Pancreas (tissue), 10 donors: ENCODE data around the gene CSMD2. TPM values are rescaled to one million over a fixed set of nuclear protein-coding genes. Genes with fewer than 3 reads are reported as not detected.

Experiments used
- ATAC-seq, 4 donors: fragments of 200-7000 bp; cut with Tn5 transposase; one replicate each; pipeline versions ENCODE4 v1.8.0 to v1.9.1; 2020; ENCODE audit warnings: mild to moderate bottlenecking in 4 of 4, moderate library complexity in 4 of 4
- DNase-seq, 6 donors: peaks; one replicate each; pipeline ENCODE4 v3.0.0-alpha.2; 2020
- FAIRE-seq: peaks from 2 replicates; lab custom pipeline; 2012; peaks lifted over from hg19 to GRCh38; lab: Jason Lieb, UNC
- H3K27ac ChIP-seq, 4 donors: fragments of 200-600 bp; sonication (generic); 1 replicate in 3 of 4; 2 replicates in 1 of 4; pipeline versions ENCODE4 v1.5.0 to v1.8.0; 2020
- H3K27me3 ChIP-seq, 4 donors: fragments of 200-600 bp; one replicate each; pipeline ENCODE4 v1.8.0; 2021
- H3K36me3 ChIP-seq, 3 donors: fragments of 200-600 bp; sonication (generic) in 1 of 3; one replicate each; pipeline versions ENCODE4 v1.5.0 to v1.8.0; 2020 to 2021
- H3K4me1 ChIP-seq, 3 donors: fragments of 200-600 bp; one replicate each; pipeline ENCODE4 v1.8.0; 2021
- H3K4me3 ChIP-seq, 4 donors: fragments of 200-600 bp; sonication (generic) in 2 of 4; one replicate each; pipeline versions ENCODE4 v1.5.0 to v1.8.0; 2020 to 2021
- H3K9me3 ChIP-seq, 4 donors: fragments of 200-600 bp; one replicate each; pipeline ENCODE4 v1.8.0; 2021
- WGBS, 2 donors: extraction: QIAGEN DNeasy Blood & Tissue Kit; methylation state at CpG; one replicate each; pipeline ENCODE4 v1.1.7; 2013; 5-methylcytosine and 5-hydroxymethylcytosine counted together
- intact Hi-C, 3 donors: fragments of 100-400 bp; cut with DNase I; formaldehyde crosslinking; loops; one replicate each; pipeline versions ENCODE4 v1.11.1 to v1.14.2; 2022
- polyA plus RNA-seq, 2 donors: library from polyadenylated mRNA; stranded (reverse); fragments of 200-250 nt; gene quantifications; one replicate each; pipeline ENCODE4 v1.2.3, GENCODE V29; 2013
- total RNA-seq, 6 donors: library from RNA; stranded (reverse); fragmentation: NEBNext Ultra II Directional in 4 of 6; extraction: Animal tissue kit (Norgen Biotek cat#: 25700) in 4 of 6; gene quantifications; one replicate each; pipeline versions ENCODE4 v1.2.1 to v1.2.4, GENCODE V29; 2021 to 2023
- TF ChIP-seq, protein P1 (sequence below), 4 donors: fragments of 200-600 bp; sonication (generic) in 3 of 4; IDR thresholded peaks; one replicate each; pipeline versions ENCODE4 v1.5.0 to v1.8.0; 2021; ENCODE audit warnings: antibody characterized with exemption in 4 of 4
- donor health status: healthy with polysubstance abuse.
- donor health status: DM: no; HTN: no; CAD: no; lungs with moderate emphysema.
- donor health status: DM: no; HTN: no; CAD: no.
- donor health status: control.
- donor health status: control.
- donor health status: Bipolar disorder and iron deficiency.
- donor health status: DM: yes; HTN: yes; CAD: no.
- donor health status: DM: no; HTN: no; CAD: no.
- donor health status: DM: no; HTN: no; CAD: no.
- donor health status: DM: yes; HTN: yes; CAD: no.

The CSMD2 gene
- total and polyA plus RNA-seq, 8 donors: 0.04 to 2.0 (median 0.36) TPM

DNA sequence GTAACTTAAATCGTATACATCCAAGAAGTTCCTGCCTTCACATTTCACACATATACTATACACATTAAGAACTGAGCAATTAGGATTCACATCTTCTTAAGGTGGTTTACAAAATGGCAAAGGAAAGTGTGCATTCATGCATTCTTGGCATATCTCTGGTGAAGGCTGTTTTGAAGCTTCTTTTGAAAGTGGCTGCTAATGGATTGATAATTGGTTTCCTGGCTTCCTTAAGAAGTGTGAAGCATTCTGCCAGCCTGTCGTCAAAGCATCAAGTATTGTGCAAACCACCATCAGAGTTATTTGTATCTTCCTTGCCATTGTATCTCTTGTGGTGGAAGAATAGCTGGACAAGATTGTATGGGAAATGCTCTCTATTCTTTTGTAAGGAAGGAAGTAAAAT is 396.2 kb downstream of the CSMD2 start:
- Histone ChIP-seq H3K9me3 (no peaks in the 10 kb centered on the region), H3K4me1 (no peaks in the 10 kb centered on the region), H3K27ac (no peak overlapping the region), H3K36me3 (no peaks in the 10 kb centered on the region), H3K4me3 (no peak overlapping the region), H3K27me3 (no peaks in the 10 kb centered on the region)
- no peak for DNase-seq
- FAIRE-seq: no peak
- 41 to 55% methylated on average over 2 of the region's 2 CpGs for WGBS, 2 donors
- intact Hi-C loops: no loop called here
- no peak for ATAC-seq
- TF ChIP-seq, protein P1, sequence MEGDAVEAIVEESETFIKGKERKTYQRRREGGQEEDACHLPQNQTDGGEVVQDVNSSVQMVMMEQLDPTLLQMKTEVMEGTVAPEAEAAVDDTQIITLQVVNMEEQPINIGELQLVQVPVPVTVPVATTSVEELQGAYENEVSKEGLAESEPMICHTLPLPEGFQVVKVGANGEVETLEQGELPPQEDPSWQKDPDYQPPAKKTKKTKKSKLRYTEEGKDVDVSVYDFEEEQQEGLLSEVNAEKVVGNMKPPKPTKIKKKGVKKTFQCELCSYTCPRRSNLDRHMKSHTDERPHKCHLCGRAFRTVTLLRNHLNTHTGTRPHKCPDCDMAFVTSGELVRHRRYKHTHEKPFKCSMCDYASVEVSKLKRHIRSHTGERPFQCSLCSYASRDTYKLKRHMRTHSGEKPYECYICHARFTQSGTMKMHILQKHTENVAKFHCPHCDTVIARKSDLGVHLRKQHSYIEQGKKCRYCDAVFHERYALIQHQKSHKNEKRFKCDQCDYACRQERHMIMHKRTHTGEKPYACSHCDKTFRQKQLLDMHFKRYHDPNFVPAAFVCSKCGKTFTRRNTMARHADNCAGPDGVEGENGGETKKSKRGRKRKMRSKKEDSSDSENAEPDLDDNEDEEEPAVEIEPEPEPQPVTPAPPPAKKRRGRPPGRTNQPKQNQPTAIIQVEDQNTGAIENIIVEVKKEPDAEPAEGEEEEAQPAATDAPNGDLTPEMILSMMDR (IDR thresholded peaks at IDR 0.05): no peak

DNA sequence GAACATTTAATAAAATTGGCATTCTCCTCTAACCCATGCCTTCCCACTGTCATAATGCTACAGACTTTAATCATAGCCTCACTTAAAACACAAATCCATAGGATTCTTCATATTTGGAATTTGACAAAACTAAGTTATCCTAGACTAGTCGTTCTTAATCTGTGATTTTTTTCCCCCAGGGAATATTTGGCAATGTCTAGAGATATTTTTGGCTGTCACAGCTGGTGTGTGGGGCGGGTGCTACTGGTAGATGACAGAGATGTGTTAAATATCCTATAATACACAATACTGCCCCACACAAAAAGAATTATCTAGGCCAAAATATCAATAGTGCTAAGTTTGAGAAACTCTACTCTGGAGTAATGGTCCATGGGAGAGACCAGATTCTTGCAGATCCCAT is 396.9 kb downstream of the CSMD2 start:
- DNase-seq (no peak), ATAC-seq (no peak), FAIRE-seq (no peak)
- TF ChIP-seq, protein P1 (IDR thresholded peaks at IDR 0.05): no peak
- no peaks in the 10 kb centered on the region for H3K4me1 ChIP-seq
- no peaks in the 10 kb centered on the region for H3K27me3 ChIP-seq
- no peaks in the 10 kb centered on the region for H3K9me3 ChIP-seq
- 40% methylated on average over 2 of the region's 2 CpGs for WGBS, 2 donors
- intact Hi-C loops: no loop called here
- no peak overlapping the region for H3K27ac ChIP-seq
- no peak overlapping the region for H3K4me3 ChIP-seq
- no peaks in the 10 kb centered on the region for H3K36me3 ChIP-seq

DNA sequence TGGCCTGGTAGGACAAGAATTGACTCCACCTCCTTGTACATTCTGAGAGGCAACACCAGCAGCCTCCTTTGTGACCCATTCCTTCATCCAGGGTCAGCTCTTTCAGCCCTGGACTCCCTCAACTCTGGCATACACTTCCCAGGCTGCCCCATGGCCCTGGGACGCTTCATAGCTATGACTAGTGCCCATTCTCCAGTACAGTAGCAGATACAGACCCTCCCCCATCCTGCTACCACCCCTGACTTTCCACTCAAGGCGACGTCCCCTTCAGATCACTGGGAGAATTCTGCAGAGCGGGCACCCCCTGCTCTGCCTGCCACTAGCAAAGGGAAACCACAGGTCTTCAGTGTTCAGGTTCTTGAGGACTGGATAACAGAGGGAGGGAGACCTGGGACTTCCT is 400.9 kb downstream of the CSMD2 start:
- Histone ChIP-seq H3K27me3 (no peaks in the 10 kb centered on the region), H3K36me3 (no peaks in the 10 kb centered on the region), H3K4me1 (no peaks in the 10 kb centered on the region), H3K4me3 (no peak overlapping the region), H3K27ac (no peak overlapping the region), H3K9me3 (no peaks in the 10 kb centered on the region)
- DNase-seq (no peak), ATAC-seq (no peak), FAIRE-seq (no peak)
- TF ChIP-seq, protein P1 (IDR thresholded peaks at IDR 0.05): no peak
- WGBS, 2 donors: 65 to 82% methylated on average over 4 of the region's 4 CpGs
- intact Hi-C loops: no loop called here

DNA sequence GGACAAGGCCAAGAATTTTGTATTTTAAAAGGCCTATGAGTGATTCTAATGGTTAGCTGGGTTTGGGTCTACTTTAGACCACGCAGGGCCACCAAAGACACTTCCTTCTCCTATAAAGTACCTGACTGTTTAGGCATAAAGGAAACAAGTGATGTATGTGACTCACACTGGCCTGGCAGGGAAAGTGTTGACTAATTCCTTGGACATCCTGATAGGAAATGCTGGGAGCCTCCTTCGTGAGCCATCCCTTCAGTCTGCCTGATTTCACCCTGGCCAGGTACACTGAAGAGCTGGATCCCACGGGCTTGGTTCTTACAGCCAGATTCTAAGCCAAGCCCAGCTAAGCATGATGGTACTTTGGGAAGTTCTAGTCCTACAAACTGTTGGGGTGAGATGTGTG is 401.6 kb downstream of the CSMD2 start:
- ATAC-seq: peak in 1 of 4 donors; percentile 32
- no peaks in the 10 kb centered on the region for H3K9me3 ChIP-seq
- WGBS, 2 donors: 77 to 88% methylated on average over 3 of the region's 3 CpGs
- TF ChIP-seq, protein P1 (IDR thresholded peaks at IDR 0.05): no peak
- FAIRE-seq: no peak
- no peaks in the 10 kb centered on the region for H3K36me3 ChIP-seq
- H3K4me1 ChIP-seq: no peaks in the 10 kb centered on the region
- no peak for DNase-seq
- intact Hi-C loops: no loop called here
- H3K27ac ChIP-seq: no peak overlapping the region
- H3K4me3 ChIP-seq: no peak overlapping the region
- H3K27me3 ChIP-seq: no peaks in the 10 kb centered on the region

DNA sequence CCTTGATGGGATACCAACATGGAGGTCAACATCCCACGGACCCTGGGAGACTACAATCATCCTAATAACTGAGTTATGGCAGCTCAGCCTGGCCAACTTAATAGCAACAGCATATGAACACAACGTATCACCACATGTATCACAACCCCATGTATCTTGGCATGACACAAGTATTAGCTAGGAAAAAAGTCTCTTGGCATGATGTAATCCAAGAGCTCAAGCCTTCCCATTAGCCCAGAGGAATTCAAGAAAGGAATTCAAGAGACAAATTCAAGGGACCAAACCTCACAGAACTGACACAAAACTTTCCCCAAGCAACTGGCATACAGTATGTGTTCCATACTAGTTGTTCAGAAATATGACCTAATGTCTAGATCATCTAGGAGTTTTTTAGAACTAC is 402.1 kb downstream of the CSMD2 start:
- H3K27ac ChIP-seq: no peak overlapping the region
- intact Hi-C loops: no loop called here
- peak in 1 of 4 donors; percentile 20 for ATAC-seq
- H3K27me3 ChIP-seq: no peaks in the 10 kb centered on the region
- no peaks in the 10 kb centered on the region for H3K36me3 ChIP-seq
- TF ChIP-seq, protein P1 (IDR thresholded peaks at IDR 0.05): no peak
- no peaks in the 10 kb centered on the region for H3K4me1 ChIP-seq
- WGBS, 2 donors: 53 to 55% methylated on average over 2 of the region's 2 CpGs
- no peak overlapping the region for H3K4me3 ChIP-seq
- DNase-seq: no peak
- FAIRE-seq: no peak
- no peaks in the 10 kb centered on the region for H3K9me3 ChIP-seq
